ENCODE results near the gene RHCE.
"Not testable (repeated sequence)": the region's sequence is repeated elsewhere in the genome, so short reads cannot be mapped to it uniquely, and the experiment has no call there.

Gene RHCE

GRCh38 chr1:25341746-25342145 is 78.9 kb downstream of the RHCE start:
- Histone ChIP-seq H3K4me2 (ENCODE audit: low read length) (no peak overlapping the region), H3K27ac (ENCODE audit: low read depth, low read length) (no peak overlapping the region), H3K18ac (ENCODE audit: low read length) (no peak overlapping the region), H4K5ac (ENCODE audit: low read length) (no peak overlapping the region), H4K8ac (ENCODE audit: low read depth, low read length) (no peak overlapping the region), H3K23ac (ENCODE audit: low read length) (no peak overlapping the region), H2BK15ac (replicated peaks; ENCODE audit: low read depth) (no peak overlapping the region), H3K56ac (ENCODE audit: low read length) (no peak overlapping the region), H2BK120ac (ENCODE audit: low read depth, low read length) (no peak overlapping the region), H3K9ac (ENCODE audit: low read length) (no peak overlapping the region), H3K4me3 (ENCODE audit: low read length) (no peak overlapping the region), H3K4ac (ENCODE audit: low read depth, low read length) (no peak overlapping the region), H2AK5ac (ENCODE audit: low read length) (no peak overlapping the region), H3K36me3 (ENCODE audit: control insufficient read depth, insufficient read depth, low read length) (no peaks in the 10 kb centered on the region), H3K79me1 (ENCODE audit: low read length) (no peaks in the 10 kb centered on the region), H3K4me1 (ENCODE audit: control insufficient read depth, low read depth, low read length) (no peaks in the 10 kb centered on the region), H3K27me3 (ENCODE audit: insufficient read depth, low read length, poor library complexity) (no peaks in the 10 kb centered on the region), H2BK5ac (ENCODE audit: low read length) (no peak overlapping the region), H3K79me2 (ENCODE audit: control insufficient read depth, insufficient read depth, low read length) (peaks cover 14% of the 10 kb centered on the region)
- no peak for DNase-seq
- WGBS (ENCODE audit: extremely low coverage, insufficient coverage, low lambda C conversion rate), result no CpG with 5 or more reads among the region's 6 CpGs

GRCh38 chr1:25338986-25339385 is 81.6 kb downstream of the RHCE start:
- Histone ChIP-seq H3K18ac (ENCODE audit: low read length) (peak overlapping the region; percentile 86), H3K79me2 (ENCODE audit: control insufficient read depth, insufficient read depth, low read length) (peaks cover 14% of the 10 kb centered on the region), H2BK5ac (ENCODE audit: low read length) (no peak overlapping the region), H3K56ac (ENCODE audit: low read length) (peak overlapping the region; percentile 96), H3K23ac (ENCODE audit: low read length) (no peak overlapping the region), H3K36me3 (ENCODE audit: control insufficient read depth, insufficient read depth, low read length) (no peaks in the 10 kb centered on the region), H3K4me3 (ENCODE audit: low read length) (peak overlapping the region; percentile 94), H2BK15ac (replicated peaks; ENCODE audit: low read depth) (no peak overlapping the region), H4K8ac (ENCODE audit: low read depth, low read length) (no peak overlapping the region), H4K5ac (ENCODE audit: low read length) (no peak overlapping the region), H2BK120ac (ENCODE audit: low read depth, low read length) (no peak overlapping the region), H3K4ac (ENCODE audit: low read depth, low read length) (no peak overlapping the region), H3K27ac (ENCODE audit: low read depth, low read length) (peak overlapping the region; percentile 99), H2AK5ac (ENCODE audit: low read length) (no peak overlapping the region), H3K9ac (ENCODE audit: low read length) (peak overlapping the region; percentile 94), H3K27me3 (ENCODE audit: insufficient read depth, low read length, poor library complexity) (no peaks in the 10 kb centered on the region), H3K4me1 (ENCODE audit: control insufficient read depth, low read depth, low read length) (no peaks in the 10 kb centered on the region), H3K79me1 (ENCODE audit: low read length) (no peaks in the 10 kb centered on the region), H3K4me2 (ENCODE audit: low read length) (peak overlapping the region; percentile 61)
- DNase-seq, result no peak
- WGBS (ENCODE audit: extremely low coverage, insufficient coverage, low lambda C conversion rate), result no CpG with 5 or more reads among the region's 6 CpGs

- Histone ChIP-seq H2AK5ac (ENCODE audit: low read length) (no peak within 1 kb of the TSS), H3K4me1 (ENCODE audit: control insufficient read depth, low read depth, low read length) (no peaks in the 10 kb centered on the region), H3K79me1 (ENCODE audit: low read length) (no peaks in the 10 kb centered on the region), H4K8ac (ENCODE audit: low read depth, low read length) (no peak within 1 kb of the TSS), H3K4ac (ENCODE audit: low read depth, low read length) (peak within 1 kb of the TSS; percentile 84), H3K9ac (ENCODE audit: low read length) (peak within 1 kb of the TSS; percentile 94), H3K27ac (ENCODE audit: low read depth, low read length) (peak within 1 kb of the TSS; percentile 99), H3K79me2 (ENCODE audit: control insufficient read depth, insufficient read depth, low read length) (peaks cover 14% of the 10 kb centered on the region), H3K18ac (ENCODE audit: low read length) (peak within 1 kb of the TSS; percentile 86), H3K23ac (ENCODE audit: low read length) (peak within 1 kb of the TSS; percentile 45), H2BK15ac (replicated peaks; ENCODE audit: low read depth) (no peak within 1 kb of the TSS), H3K36me3 (ENCODE audit: control insufficient read depth, insufficient read depth, low read length) (no peaks in the 10 kb centered on the region), H2BK5ac (ENCODE audit: low read length) (no peak within 1 kb of the TSS), H2BK120ac (ENCODE audit: low read depth, low read length) (no peak within 1 kb of the TSS), H3K27me3 (ENCODE audit: insufficient read depth, low read length, poor library complexity) (no peaks in the 10 kb centered on the region), H3K56ac (ENCODE audit: low read length) (peak within 1 kb of the TSS; percentile 96), H3K4me2 (ENCODE audit: low read length) (peak within 1 kb of the TSS; percentile 61), H4K5ac (ENCODE audit: low read length) (no peak within 1 kb of the TSS), H3K4me3 (ENCODE audit: low read length) (peak within 1 kb of the TSS; percentile 94)
- DNase-seq, result peak; percentile 96
- no CpG with 5 or more reads among the region's 75 CpGs for WGBS (ENCODE audit: extremely low coverage, insufficient coverage, low lambda C conversion rate)
Measured at GRCh38 chr1:25338188-25338981, 82.2 kb downstream of the RHCE start, which contains the start of gene TMEM50A. Gene TMEM50A, plus strand, starts transcription at chr1:25338334. Its CDS starts 2,153 bp downstream, at chr1:25340487.

GRCh38 chr1:25337483-25338187 is 83.0 kb downstream of the RHCE start:
- H2AK5ac ChIP-seq (ENCODE audit: low read length); H3K27me3 ChIP-seq (ENCODE audit: insufficient read depth, low read length, poor library complexity); H4K5ac ChIP-seq (ENCODE audit: low read length); H2BK5ac ChIP-seq (ENCODE audit: low read length); H3K4me1 ChIP-seq (ENCODE audit: control insufficient read depth, low read depth, low read length); H3K18ac ChIP-seq (ENCODE audit: low read length); H2BK120ac ChIP-seq (ENCODE audit: low read depth, low read length); H3K79me1 ChIP-seq (ENCODE audit: low read length); H3K36me3 ChIP-seq (ENCODE audit: control insufficient read depth, insufficient read depth, low read length); H3K4me2 ChIP-seq (ENCODE audit: low read length); H4K8ac ChIP-seq (ENCODE audit: low read depth, low read length); H3K23ac ChIP-seq (ENCODE audit: low read length); H3K4ac ChIP-seq (ENCODE audit: low read depth, low read length); H2BK15ac ChIP-seq (replicated peaks; ENCODE audit: low read depth): not testable (repeated sequence)
- Histone ChIP-seq H3K27ac (ENCODE audit: low read depth, low read length) (peak overlapping the region; percentile 45), H3K9ac (ENCODE audit: low read length) (peak overlapping the region; percentile 64), H3K79me2 (ENCODE audit: control insufficient read depth, insufficient read depth, low read length) (peaks cover 14% of the 10 kb centered on the region), H3K56ac (ENCODE audit: low read length) (peak overlapping the region; percentile 77), H3K4me3 (ENCODE audit: low read length) (peak overlapping the region; percentile 16)
- no CpG with 5 or more reads among the region's 39 CpGs for WGBS (ENCODE audit: extremely low coverage, insufficient coverage, low lambda C conversion rate)
- DNase-seq, result peak; percentile 9

GRCh38 chr1:25336922-25337354 is 83.7 kb downstream of the RHCE start:
- WGBS (ENCODE audit: extremely low coverage, insufficient coverage, low lambda C conversion rate), result no CpG with 5 or more reads among the region's 29 CpGs

More at GRCh38 chr1:25336922-25337354, 83.7 kb downstream of the RHCE start:
- H3K27ac ChIP-seq (ENCODE audit: low read depth, low read length); H3K23ac ChIP-seq (ENCODE audit: low read length); H3K36me3 ChIP-seq (ENCODE audit: control insufficient read depth, insufficient read depth, low read length); H2AK5ac ChIP-seq (ENCODE audit: low read length); H3K4me1 ChIP-seq (ENCODE audit: control insufficient read depth, low read depth, low read length); H3K27me3 ChIP-seq (ENCODE audit: insufficient read depth, low read length, poor library complexity); H3K18ac ChIP-seq (ENCODE audit: low read length); H2BK5ac ChIP-seq (ENCODE audit: low read length); H3K79me1 ChIP-seq (ENCODE audit: low read length); H2BK15ac ChIP-seq (replicated peaks; ENCODE audit: low read depth); H2BK120ac ChIP-seq (ENCODE audit: low read depth, low read length); H4K5ac ChIP-seq (ENCODE audit: low read length); H3K4ac ChIP-seq (ENCODE audit: low read depth, low read length); H4K8ac ChIP-seq (ENCODE audit: low read depth, low read length): not testable (repeated sequence)
- peak; percentile 10 for DNase-seq
- Histone ChIP-seq H3K56ac (ENCODE audit: low read length) (peak overlapping the region; percentile 71), H3K79me2 (ENCODE audit: control insufficient read depth, insufficient read depth, low read length) (peaks cover 13% of the 10 kb centered on the region), H3K9ac (ENCODE audit: low read length) (peak overlapping the region; percentile 62), H3K4me2 (ENCODE audit: low read length) (peak overlapping the region; percentile 74), H3K4me3 (ENCODE audit: low read length) (peak overlapping the region; percentile 60)

Data from mesendoderm (in vitro differentiated cells).